Uterus (tissue), 4 donors: ENCODE measurements around the gene FLT1. TPM values are rescaled to one million over a fixed set of nuclear protein-coding genes. Genes with fewer than 3 reads are reported as not detected.

Source experiments
- DNase-seq, 2 donors: peaks; one replicate each; pipeline ENCODE4 v3.0.0-alpha.2; 2019 to 2020
- H3K27ac ChIP-seq, 2 donors: fragments of 200-600 bp; sonication (generic); 1 replicate in 1 of 2; 2 replicates in 1 of 2; pipeline ENCODE4 v1.5.1; 2016 to 2018
- H3K27me3 ChIP-seq, 2 donors: fragments of 200-600 bp; sonication (generic); one replicate each; pipeline ENCODE4 v1.5.1; 2018 to 2019; ENCODE audit warnings: control low read depth in 1 of 2
- H3K36me3 ChIP-seq, 2 donors: fragments of 200-600 bp; sonication (generic); one replicate each; pipeline ENCODE4 v1.5.1; 2019; ENCODE audit warnings: control low read depth in 1 of 2
- H3K4me1 ChIP-seq, 2 donors: fragments of 200-600 bp; sonication (generic); one replicate each; pipeline ENCODE4 v1.5.1; 2018 to 2019; ENCODE audit warnings: control low read depth in 1 of 2
- H3K4me3 ChIP-seq, 2 donors: fragments of 200-600 bp; sonication (generic); 1 replicate in 1 of 2; 2 replicates in 1 of 2; pipeline ENCODE4 v1.5.1; 2018 to 2019; ENCODE audit warnings: mild to moderate bottlenecking in 1 of 2
- H3K9me3 ChIP-seq, 2 donors: fragments of 200-600 bp; sonication (generic); one replicate each; pipeline ENCODE4 v1.5.1; 2019; ENCODE audit warnings: control low read depth in 1 of 2
- POLR2A ChIP-seq, 2 donors: fragments of 450-650 bp; IDR thresholded peaks; one replicate each; pipeline ENCODE4 v1.6.1; 2016; ENCODE audit warnings: antibody characterized with exemption in 2 of 2, mild to moderate bottlenecking in 1 of 2, moderate library complexity in 1 of 2
- intact Hi-C: fragments of 100-400 bp; cut with DNase I; formaldehyde crosslinking; loops from one replicate; pipeline ENCODE4 v1.15.1; 2023; ENCODE audit warnings: low total_unique reads
- total RNA-seq, 4 donors: library from RNA; depleted of rRNA in 3 of 4; stranded (reverse); fragments of >200 nt in 3 of 4; gene quantifications; one replicate each; pipeline versions ENCODE4 v1.1.0 to v1.2.4, GENCODE V29; 2014 to 2023
- TF ChIP-seq, protein P1 (sequence below), 4 experiments: fragments of 200-600 bp in 2 of 4; fragments of 450-650 bp in 2 of 4; sonication (generic) in 2 of 4; IDR thresholded peaks; one replicate each; pipeline ENCODE4 v1.5.1; 2016 to 2019; ENCODE audit warnings: antibody characterized with exemption in 4 of 4, mild to moderate bottlenecking in 2 of 4, moderate library complexity in 1 of 4
- donor health status: DM: yes; HTN: yes; CAD: no.

Gene FLT1
- total RNA-seq, 4 donors from 2014 or later, result 53.2 to 95.3 (median 62.0) TPM

DNA sequence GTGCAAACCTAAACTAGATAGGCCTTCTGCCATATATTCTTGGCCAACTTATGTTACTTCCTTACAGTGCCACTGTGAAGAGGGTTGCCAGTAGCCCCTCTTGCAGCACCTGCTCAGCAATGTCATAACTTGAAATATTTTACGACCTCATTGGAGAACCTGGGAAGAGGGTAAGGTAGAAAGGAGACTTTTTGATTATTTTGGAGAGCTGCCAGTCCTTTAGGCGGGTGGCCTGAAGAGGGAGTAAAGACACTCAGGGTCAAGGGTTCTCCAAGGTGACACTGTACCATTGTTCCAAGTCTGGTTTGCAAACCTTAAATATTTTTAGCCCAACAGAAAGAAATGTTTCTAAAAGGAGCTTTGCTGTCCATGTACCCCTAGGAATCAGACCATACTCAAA, 118.3 kb downstream of the FLT1 start:
- intact Hi-C loops, result no loop called here
- TF ChIP-seq POLR2A (IDR thresholded peaks at IDR 0.05), result no peak
- TF ChIP-seq, protein P1, sequence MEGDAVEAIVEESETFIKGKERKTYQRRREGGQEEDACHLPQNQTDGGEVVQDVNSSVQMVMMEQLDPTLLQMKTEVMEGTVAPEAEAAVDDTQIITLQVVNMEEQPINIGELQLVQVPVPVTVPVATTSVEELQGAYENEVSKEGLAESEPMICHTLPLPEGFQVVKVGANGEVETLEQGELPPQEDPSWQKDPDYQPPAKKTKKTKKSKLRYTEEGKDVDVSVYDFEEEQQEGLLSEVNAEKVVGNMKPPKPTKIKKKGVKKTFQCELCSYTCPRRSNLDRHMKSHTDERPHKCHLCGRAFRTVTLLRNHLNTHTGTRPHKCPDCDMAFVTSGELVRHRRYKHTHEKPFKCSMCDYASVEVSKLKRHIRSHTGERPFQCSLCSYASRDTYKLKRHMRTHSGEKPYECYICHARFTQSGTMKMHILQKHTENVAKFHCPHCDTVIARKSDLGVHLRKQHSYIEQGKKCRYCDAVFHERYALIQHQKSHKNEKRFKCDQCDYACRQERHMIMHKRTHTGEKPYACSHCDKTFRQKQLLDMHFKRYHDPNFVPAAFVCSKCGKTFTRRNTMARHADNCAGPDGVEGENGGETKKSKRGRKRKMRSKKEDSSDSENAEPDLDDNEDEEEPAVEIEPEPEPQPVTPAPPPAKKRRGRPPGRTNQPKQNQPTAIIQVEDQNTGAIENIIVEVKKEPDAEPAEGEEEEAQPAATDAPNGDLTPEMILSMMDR (IDR thresholded peaks at IDR 0.05), result no peak

DNA sequence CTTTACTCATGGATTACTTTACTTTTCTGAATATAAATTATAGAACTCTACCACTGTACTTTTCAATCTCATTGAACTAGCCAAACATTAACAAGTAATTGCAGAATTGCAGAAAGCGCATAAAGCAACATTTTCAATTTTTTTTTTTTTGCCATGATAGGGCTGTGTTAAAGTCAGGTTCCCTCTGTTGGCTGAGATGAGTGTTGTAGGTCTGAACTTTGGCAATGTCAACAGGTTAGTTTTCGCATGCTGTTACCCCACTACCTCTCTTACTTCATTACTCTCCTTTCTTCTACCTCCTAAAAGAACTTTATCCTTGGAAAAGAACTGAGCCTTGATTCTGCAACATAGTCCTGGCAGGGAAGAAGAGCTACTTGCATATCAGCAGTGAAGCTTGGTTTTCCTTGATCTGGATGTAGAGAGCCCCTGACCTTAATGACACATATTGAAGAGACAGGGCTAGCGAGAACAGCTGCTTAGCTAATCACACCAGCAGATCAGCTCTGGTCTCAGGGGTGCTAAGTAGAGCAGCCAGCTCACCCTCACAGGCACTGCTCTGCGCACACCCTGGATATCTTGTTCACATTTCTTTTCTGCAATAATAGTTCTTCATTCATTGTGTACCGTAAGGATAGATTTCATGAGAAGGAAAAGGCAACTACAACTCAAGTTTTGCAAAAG, 119.5 kb downstream of the FLT1 start:
- no peak overlapping the region for H3K27ac ChIP-seq
- intact Hi-C loops, result no loop called here
- no peaks in the 10 kb centered on the region for H3K27me3 ChIP-seq
- TF ChIP-seq, protein P1 (IDR thresholded peaks at IDR 0.05), result no peak
- no peak for TF ChIP-seq POLR2A (IDR thresholded peaks at IDR 0.05)
- H3K4me1 ChIP-seq, result no peaks in the 10 kb centered on the region
- DNase-seq, result no peak
- H3K4me3 ChIP-seq, result no peak overlapping the region
- no peaks in the 10 kb centered on the region for H3K36me3 ChIP-seq
- no peaks in the 10 kb centered on the region for H3K9me3 ChIP-seq

More for the DNA sequence above, 118.3 kb downstream of the FLT1 start:
- Histone ChIP-seq H3K36me3 (no peaks in the 10 kb centered on the region), H3K4me3 (no peak overlapping the region), H3K27ac (no peak overlapping the region), H3K9me3 (no peaks in the 10 kb centered on the region), H3K4me1 (no peaks in the 10 kb centered on the region), H3K27me3 (no peaks in the 10 kb centered on the region)
- no peak for DNase-seq

DNA sequence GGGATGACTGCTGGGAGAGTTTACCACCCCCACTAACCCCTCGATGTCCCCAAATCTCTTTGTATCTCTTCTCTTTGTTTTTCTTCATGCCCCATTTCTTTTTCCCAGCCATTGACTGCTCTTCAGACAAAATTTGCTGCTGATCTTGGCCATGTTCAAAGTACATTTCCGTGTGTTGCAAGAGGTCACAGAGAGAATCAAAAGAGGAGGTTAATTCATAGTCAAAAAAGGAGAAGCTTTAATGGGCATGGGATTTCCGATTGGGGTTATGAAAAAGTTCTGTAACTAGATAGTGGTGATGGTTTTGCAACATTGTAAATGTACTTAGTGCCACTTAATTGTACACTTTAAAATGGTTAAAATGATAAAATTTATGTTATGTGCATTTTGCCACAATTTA, 121.1 kb downstream of the FLT1 start:
- Histone ChIP-seq H3K4me1 (no peaks in the 10 kb centered on the region), H3K36me3 (no peaks in the 10 kb centered on the region), H3K9me3 (no peaks in the 10 kb centered on the region), H3K4me3 (no peak overlapping the region), H3K27ac (no peak overlapping the region), H3K27me3 (no peaks in the 10 kb centered on the region)
- intact Hi-C loops, result no loop called here
- DNase-seq, result no peak
- TF ChIP-seq, protein P1 (IDR thresholded peaks at IDR 0.05), result no peak
- no peak for TF ChIP-seq POLR2A (IDR thresholded peaks at IDR 0.05)

DNA sequence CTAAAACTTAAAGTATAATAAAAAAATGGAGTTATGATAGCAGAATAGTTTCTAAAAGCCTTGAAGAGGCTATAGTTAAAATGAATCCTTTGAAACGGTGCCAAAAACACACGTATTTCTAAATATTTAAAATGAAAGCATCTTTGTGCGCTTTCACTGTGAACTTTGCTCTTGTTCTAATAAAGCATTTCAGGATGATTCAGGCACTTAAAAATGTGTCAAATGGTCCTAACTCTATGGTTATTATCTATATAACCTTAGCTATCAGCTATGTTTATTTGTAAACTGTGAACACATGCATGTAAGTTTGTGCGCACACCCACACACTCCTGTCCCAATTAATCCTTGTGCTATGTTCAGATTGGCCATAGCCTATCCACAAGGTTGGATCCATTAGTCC, 124.5 kb downstream of the FLT1 start:
- no peaks in the 10 kb centered on the region for H3K9me3 ChIP-seq
- H3K27me3 ChIP-seq, result no peaks in the 10 kb centered on the region
- H3K27ac ChIP-seq, result no peak overlapping the region
- intact Hi-C loops, result no loop called here
- no peak for DNase-seq
- H3K4me3 ChIP-seq, result no peak overlapping the region
- no peaks in the 10 kb centered on the region for H3K4me1 ChIP-seq
- H3K36me3 ChIP-seq, result no peaks in the 10 kb centered on the region
- no peak for TF ChIP-seq POLR2A (IDR thresholded peaks at IDR 0.05)
- TF ChIP-seq, protein P1 (IDR thresholded peaks at IDR 0.05), result no peak

DNA sequence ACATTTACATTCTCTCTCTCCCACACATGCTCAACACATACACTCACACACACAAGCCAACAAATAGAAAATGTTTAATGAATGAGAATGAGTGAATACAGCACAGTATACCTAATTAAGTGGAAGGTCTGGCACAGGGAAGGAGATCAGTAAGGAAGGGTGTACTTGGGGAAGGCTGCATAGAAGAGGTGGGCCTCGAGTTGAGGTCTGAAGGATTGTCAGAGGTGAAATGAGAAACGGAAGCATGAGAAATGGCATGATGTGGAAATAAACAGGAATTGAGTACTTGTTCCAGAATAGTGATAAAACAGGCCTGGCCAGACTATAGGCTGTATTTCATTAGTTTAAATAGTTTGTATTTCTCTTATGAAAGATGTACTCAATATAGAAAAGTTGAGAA, 136.2 kb downstream of the FLT1 start:
- Histone ChIP-seq H3K27ac (no peak overlapping the region), H3K27me3 (no peaks in the 10 kb centered on the region), H3K4me1 (no peaks in the 10 kb centered on the region), H3K4me3 (no peak overlapping the region), H3K9me3 (no peaks in the 10 kb centered on the region), H3K36me3 (no peaks in the 10 kb centered on the region)
- intact Hi-C loops, result no loop called here
- TF ChIP-seq, protein P1 (IDR thresholded peaks at IDR 0.05), result no peak
- no peak for TF ChIP-seq POLR2A (IDR thresholded peaks at IDR 0.05)
- no peak for DNase-seq
